ENCODE measurements around the gene RCN1.

DNA sequence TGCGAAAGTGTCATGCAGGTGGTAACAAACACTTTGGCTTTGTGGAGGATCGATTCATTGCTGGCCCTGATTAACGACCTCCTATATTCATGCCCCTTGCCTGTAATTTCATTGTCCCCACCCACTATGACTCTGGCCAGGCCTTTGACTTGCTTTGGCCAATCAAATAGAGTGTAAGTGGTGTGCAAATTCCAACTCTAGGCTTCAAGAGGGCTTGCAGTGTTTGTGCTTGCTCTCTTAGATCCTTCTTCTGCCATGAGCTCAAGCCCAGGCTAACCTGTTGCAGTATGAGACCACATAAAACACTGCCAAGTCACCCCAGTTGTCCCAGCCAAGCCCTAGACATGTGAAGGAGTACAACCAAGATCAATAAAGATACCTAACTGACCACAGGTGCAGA is 48.0 kb downstream of the RCN1 start:
- no peak for TF ChIP-seq KDM1A (IDR thresholded peaks at IDR 0.05; ENCODE audit: borderline replicate concordance, low read length)
- TF ChIP-seq, protein P1, sequence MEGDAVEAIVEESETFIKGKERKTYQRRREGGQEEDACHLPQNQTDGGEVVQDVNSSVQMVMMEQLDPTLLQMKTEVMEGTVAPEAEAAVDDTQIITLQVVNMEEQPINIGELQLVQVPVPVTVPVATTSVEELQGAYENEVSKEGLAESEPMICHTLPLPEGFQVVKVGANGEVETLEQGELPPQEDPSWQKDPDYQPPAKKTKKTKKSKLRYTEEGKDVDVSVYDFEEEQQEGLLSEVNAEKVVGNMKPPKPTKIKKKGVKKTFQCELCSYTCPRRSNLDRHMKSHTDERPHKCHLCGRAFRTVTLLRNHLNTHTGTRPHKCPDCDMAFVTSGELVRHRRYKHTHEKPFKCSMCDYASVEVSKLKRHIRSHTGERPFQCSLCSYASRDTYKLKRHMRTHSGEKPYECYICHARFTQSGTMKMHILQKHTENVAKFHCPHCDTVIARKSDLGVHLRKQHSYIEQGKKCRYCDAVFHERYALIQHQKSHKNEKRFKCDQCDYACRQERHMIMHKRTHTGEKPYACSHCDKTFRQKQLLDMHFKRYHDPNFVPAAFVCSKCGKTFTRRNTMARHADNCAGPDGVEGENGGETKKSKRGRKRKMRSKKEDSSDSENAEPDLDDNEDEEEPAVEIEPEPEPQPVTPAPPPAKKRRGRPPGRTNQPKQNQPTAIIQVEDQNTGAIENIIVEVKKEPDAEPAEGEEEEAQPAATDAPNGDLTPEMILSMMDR (IDR thresholded peaks at IDR 0.05; ENCODE audit: control extremely low read depth in 1 of 3, insufficient read depth in 1 of 3, low read depth in 1 of 3, low read length in 3 of 3) = no peak
- TF ChIP-seq RAD21 (IDR thresholded peaks at IDR 0.05 in 1 of 2, conservative IDR thresholded peaks at IDR 0.05 in 1 of 2; ENCODE audit: low read depth in 2 of 2, low read length in 2 of 2) = no peak
- TF ChIP-seq EZH2 (IDR thresholded peaks at IDR 0.05; ENCODE audit: low read depth, low read length, severe bottlenecking) = no peak
- no peak for TF ChIP-seq ZNF274 (IDR thresholded peaks at IDR 0.05; ENCODE audit: borderline replicate concordance, extremely low read depth, low read length)
- no peak for TF ChIP-seq POLR2AphosphoS5 (IDR thresholded peaks at IDR 0.05; ENCODE audit: low read depth, low read length)
- TF ChIP-seq NRF1 (IDR thresholded peaks at IDR 0.05; ENCODE audit: low read depth, low read length) = no peak
- TF ChIP-seq POLR2A (IDR thresholded peaks at IDR 0.05; ENCODE audit: control extremely low read depth in 1 of 2, low read depth in 2 of 2, low read length in 2 of 2) = no peak

Measured in H1 (cell line).